HG03060 (cell line): ENCODE results near the gene RUNX1.

Source experiments
- ATAC-seq: cut with Tn5 transposase; IDR thresholded peaks from one replicate; pipeline ENCODE4 v1.9.1; 2021; ENCODE audit warnings: low read depth, moderate number of reproducible peaks; ENCODE audit not compliant: unreplicated experiment

RUNX1 gene

GRCh38 chr21:34836933-34837505 is 212.1 kb downstream of the RUNX1 start:
- no peak for ATAC-seq

- no peak for ATAC-seq
Observed at GRCh38 chr21:34836103-34836932, 212.8 kb downstream of the RUNX1 start.

- ATAC-seq: no peak
Observed at GRCh38 chr21:34835526-34835925, 213.6 kb downstream of the RUNX1 start.

GRCh38 chr21:34834852-34835501 is 214.1 kb downstream of the RUNX1 start:
- no peak for ATAC-seq

GRCh38 chr21:34834290-34834689 is 214.8 kb downstream of the RUNX1 start:
- ATAC-seq: no peak

GRCh38 chr21:34833465-34833864 is 215.6 kb downstream of the RUNX1 start:
- no peak for ATAC-seq

GRCh38 chr21:34830386-34831170 is 218.5 kb downstream of the RUNX1 start:
- no peak for ATAC-seq

GRCh38 chr21:34827445-34828235 is 221.5 kb downstream of the RUNX1 start:
- ATAC-seq: no peak

GRCh38 chr21:34826836-34827235 is 222.3 kb downstream of the RUNX1 start:
- ATAC-seq: no peak

- ATAC-seq: no peak
Observed at GRCh38 chr21:34825948-34826548, 223.1 kb downstream of the RUNX1 start.

GRCh38 chr21:34825101-34825500 is 224.0 kb downstream of the RUNX1 start:
- no peak for ATAC-seq

GRCh38 chr21:34824314-34824713 is 224.8 kb downstream of the RUNX1 start:
- no peak for ATAC-seq

- ATAC-seq: no peak
Observed at GRCh38 chr21:34822942-34823341, 226.2 kb downstream of the RUNX1 start.

- ATAC-seq: no peak
Observed at GRCh38 chr21:34822168-34822567, 226.9 kb downstream of the RUNX1 start.

- ATAC-seq: no peak
Observed at GRCh38 chr21:34821717-34822116, 227.4 kb downstream of the RUNX1 start.

GRCh38 chr21:34820051-34820450 is 229.1 kb downstream of the RUNX1 start:
- no peak for ATAC-seq

- ATAC-seq: no peak
Observed at GRCh38 chr21:34819357-34819999, 229.6 kb downstream of the RUNX1 start.

- no peak for ATAC-seq
Observed at GRCh38 chr21:34818662-34819158, 230.4 kb downstream of the RUNX1 start.
